ENCODE measurements around the gene ARFGEF2. TPM values are rescaled to one million over a fixed set of nuclear protein-coding genes. Genes with fewer than 3 reads are reported as not detected.
A peak's percentile ranks its signal among the peaks of the same experiment; 100 is the strongest.

The ARFGEF2 gene
- total RNA-seq, 1 donor from 2014 or later = 16.6 TPM

DNA sequence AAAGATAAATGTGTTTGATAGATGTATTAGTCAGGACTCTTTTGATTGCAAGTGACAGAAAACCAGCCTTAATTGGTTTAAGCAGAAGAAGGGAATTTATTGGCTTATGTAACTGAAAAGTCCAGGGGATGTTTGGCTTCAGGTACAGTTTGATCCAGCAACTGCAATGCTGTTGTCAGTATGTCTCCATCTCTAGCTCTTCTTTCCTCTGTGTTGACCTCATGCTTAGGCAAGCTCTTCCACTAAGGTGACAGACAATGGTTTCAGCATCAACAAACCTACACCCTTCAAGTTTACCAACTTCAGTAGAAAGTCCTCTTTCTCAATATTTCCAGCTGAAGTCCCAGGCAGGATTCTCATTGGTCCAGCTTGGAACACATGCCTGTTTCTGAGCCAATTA, 28.1 kb upstream of the ARFGEF2 start:
- no peaks in the 10 kb centered on the region for H3K4me1 ChIP-seq
- no peaks in the 10 kb centered on the region for H3K36me3 ChIP-seq
- H3K27ac ChIP-seq = no peak overlapping the region
- no peaks in the 10 kb centered on the region for H3K36me3 Mint-ChIP-seq
- H3K9me3 ChIP-seq (ENCODE audit: low read depth) = no peaks in the 10 kb centered on the region
- peaks cover 10% of the 10 kb centered on the region for H3K27me3 Mint-ChIP-seq (ENCODE audit: insufficient read depth, low read depth)
- DNase-seq (ENCODE audit: low spot score) = no peak
- H3K79me2 ChIP-seq (ENCODE audit: low read depth) = no peaks in the 10 kb centered on the region
- H3K9me3 Mint-ChIP-seq = no peaks in the 10 kb centered on the region
- H3K9ac ChIP-seq = no peak overlapping the region
- H3K4me1 Mint-ChIP-seq = peaks cover 9% of the 10 kb centered on the region
- no peak overlapping the region for H2AFZ ChIP-seq (replicated peaks)
- H3K4me3 Mint-ChIP-seq = no peak overlapping the region
- no peak overlapping the region for H3K27ac Mint-ChIP-seq
- H3K27me3 ChIP-seq = peaks cover 12% of the 10 kb centered on the region
- H3K4me2 ChIP-seq = no peak overlapping the region
- no peaks in the 10 kb centered on the region for H4K20me1 ChIP-seq (ENCODE audit: low read depth)
- no peak overlapping the region for H3K4me3 ChIP-seq
- H3F3A ChIP-seq (ENCODE audit: low read depth) = no peaks in the 10 kb centered on the region
- TF ChIP-seq, protein P1, sequence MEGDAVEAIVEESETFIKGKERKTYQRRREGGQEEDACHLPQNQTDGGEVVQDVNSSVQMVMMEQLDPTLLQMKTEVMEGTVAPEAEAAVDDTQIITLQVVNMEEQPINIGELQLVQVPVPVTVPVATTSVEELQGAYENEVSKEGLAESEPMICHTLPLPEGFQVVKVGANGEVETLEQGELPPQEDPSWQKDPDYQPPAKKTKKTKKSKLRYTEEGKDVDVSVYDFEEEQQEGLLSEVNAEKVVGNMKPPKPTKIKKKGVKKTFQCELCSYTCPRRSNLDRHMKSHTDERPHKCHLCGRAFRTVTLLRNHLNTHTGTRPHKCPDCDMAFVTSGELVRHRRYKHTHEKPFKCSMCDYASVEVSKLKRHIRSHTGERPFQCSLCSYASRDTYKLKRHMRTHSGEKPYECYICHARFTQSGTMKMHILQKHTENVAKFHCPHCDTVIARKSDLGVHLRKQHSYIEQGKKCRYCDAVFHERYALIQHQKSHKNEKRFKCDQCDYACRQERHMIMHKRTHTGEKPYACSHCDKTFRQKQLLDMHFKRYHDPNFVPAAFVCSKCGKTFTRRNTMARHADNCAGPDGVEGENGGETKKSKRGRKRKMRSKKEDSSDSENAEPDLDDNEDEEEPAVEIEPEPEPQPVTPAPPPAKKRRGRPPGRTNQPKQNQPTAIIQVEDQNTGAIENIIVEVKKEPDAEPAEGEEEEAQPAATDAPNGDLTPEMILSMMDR (IDR thresholded peaks at IDR 0.05) = no peak
- TF ChIP-seq EZH2phosphoT487 (IDR thresholded peaks at IDR 0.05) (no peak), EZH2 (IDR thresholded peaks at IDR 0.05) (no peak)

DNA sequence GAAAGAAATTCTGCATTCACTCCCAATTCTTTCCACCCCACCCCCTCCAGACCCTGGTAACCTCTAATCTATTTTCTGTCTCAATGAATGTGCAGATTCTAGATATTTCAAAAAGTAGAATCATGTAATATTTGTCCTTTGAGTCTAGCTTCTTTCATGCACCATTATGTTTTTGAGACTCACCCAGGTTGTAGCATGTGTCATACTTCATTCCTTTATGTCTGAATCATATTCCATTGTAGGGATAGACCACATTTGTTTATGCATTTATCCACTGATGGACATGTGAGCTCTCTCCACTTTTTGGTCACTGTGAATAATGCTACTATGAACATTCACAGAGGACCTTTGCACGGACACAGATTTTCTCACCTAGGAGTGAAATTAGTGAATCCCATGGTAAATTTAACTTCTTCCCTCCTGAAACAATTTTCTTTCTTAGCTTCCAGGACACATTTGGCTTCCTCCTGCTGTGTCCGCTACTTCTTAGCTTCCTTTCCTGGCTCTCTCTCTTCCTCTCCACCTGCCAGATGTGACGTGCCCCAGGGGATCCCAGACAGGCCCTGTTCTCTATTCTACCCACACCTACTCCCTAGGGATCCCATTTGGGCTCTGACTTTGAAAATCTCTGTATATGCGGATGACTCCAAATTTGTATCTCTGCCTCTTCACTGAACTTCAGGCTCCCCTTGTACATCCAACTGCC, 24.1 kb upstream of the ARFGEF2 start:
- no peaks in the 10 kb centered on the region for H3K9me3 ChIP-seq (ENCODE audit: low read depth)
- no peaks in the 10 kb centered on the region for H3K79me2 ChIP-seq (ENCODE audit: low read depth)
- Mint-ChIP-seq H3K36me3 (no peaks in the 10 kb centered on the region), H3K27me3 (ENCODE audit: insufficient read depth, low read depth) (peaks cover 13% of the 10 kb centered on the region), H3K9me3 (no peaks in the 10 kb centered on the region), H3K4me1 (peaks cover 9% of the 10 kb centered on the region), H3K4me3 (no peak overlapping the region), H3K27ac (peak overlapping the region; percentile 6)
- H3K27ac ChIP-seq = no peak overlapping the region
- no peaks in the 10 kb centered on the region for H3K27me3 ChIP-seq
- no peak overlapping the region for H3K9ac ChIP-seq
- H3K4me3 ChIP-seq = no peak overlapping the region
- H3K36me3 ChIP-seq = no peaks in the 10 kb centered on the region
- H3K4me2 ChIP-seq = no peak overlapping the region
- no peak for TF ChIP-seq EZH2 (IDR thresholded peaks at IDR 0.05)
- TF ChIP-seq EZH2phosphoT487 (IDR thresholded peaks at IDR 0.05) = no peak
- TF ChIP-seq, protein P1 (IDR thresholded peaks at IDR 0.05) = no peak
- H3K4me1 ChIP-seq = no peaks in the 10 kb centered on the region
- H2AFZ ChIP-seq (replicated peaks) = no peak overlapping the region
- DNase-seq (ENCODE audit: low spot score) = no peak
- H4K20me1 ChIP-seq (ENCODE audit: low read depth) = no peaks in the 10 kb centered on the region
- H3F3A ChIP-seq (ENCODE audit: low read depth) = no peaks in the 10 kb centered on the region

DNA sequence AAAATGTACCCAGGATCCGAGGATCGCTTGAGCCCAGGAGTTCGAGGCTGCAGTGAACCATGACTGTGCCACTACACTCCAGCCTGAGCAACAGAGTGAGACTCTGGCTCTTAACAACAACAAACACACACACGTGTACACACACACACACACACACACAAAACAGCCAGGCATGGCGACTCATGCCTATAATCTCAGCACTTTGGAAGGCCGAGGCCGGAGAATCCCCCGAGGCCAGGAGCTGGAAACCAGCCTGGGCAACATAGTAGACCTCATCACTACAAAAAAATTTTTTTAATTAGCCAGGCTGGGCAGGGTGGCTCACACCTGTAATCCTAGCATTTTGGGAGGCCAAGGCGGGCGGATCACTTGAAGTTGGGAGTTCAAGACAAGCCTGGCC, 23.3 kb upstream of the ARFGEF2 start:
- Histone ChIP-seq H3K4me1 (no peaks in the 10 kb centered on the region), H3K9me3 (ENCODE audit: low read depth) (no peaks in the 10 kb centered on the region), H3F3A (ENCODE audit: low read depth) (no peaks in the 10 kb centered on the region), H4K20me1 (ENCODE audit: low read depth) (no peaks in the 10 kb centered on the region), H3K9ac (no peak overlapping the region), H3K79me2 (ENCODE audit: low read depth) (no peaks in the 10 kb centered on the region), H3K27me3 (no peaks in the 10 kb centered on the region), H3K4me2 (no peak overlapping the region), H3K27ac (no peak overlapping the region), H2AFZ (replicated peaks) (no peak overlapping the region), H3K4me3 (no peak overlapping the region), H3K36me3 (no peaks in the 10 kb centered on the region)
- Mint-ChIP-seq H3K9me3 (no peaks in the 10 kb centered on the region), H3K27ac (peak overlapping the region; percentile 6), H3K27me3 (ENCODE audit: insufficient read depth, low read depth) (peaks cover 13% of the 10 kb centered on the region), H3K4me3 (no peak overlapping the region), H3K36me3 (no peaks in the 10 kb centered on the region), H3K4me1 (peaks cover 9% of the 10 kb centered on the region)
- no peak for TF ChIP-seq EZH2phosphoT487 (IDR thresholded peaks at IDR 0.05)
- TF ChIP-seq, protein P1 (IDR thresholded peaks at IDR 0.05) = no peak
- TF ChIP-seq EZH2 (IDR thresholded peaks at IDR 0.05) = no peak
- no peak for DNase-seq (ENCODE audit: low spot score)

Measured in neural progenitor cell (in vitro differentiated cells).